GM20000 (cell line): Measurements from ENCODE around the gene SIL1.

ENCODE experiments used
- DNase-seq: peaks from one replicate; pipeline ENCODE4 v3.0.0; 2012; ENCODE audit warnings: low spot score
- TF ChIP-seq, protein P1 (sequence below): IDR thresholded peaks from 2 replicates; pipeline ENCODE4 v1.5.1; 2012; ENCODE audit warnings: mild to moderate bottlenecking, control low read depth; ENCODE audit errors: extremely low read depth, missing control alignments

SIL1 gene

GRCh38 chr5:138974227-138975063, 223.7 kb downstream of the SIL1 start:
- TF ChIP-seq, protein P1, sequence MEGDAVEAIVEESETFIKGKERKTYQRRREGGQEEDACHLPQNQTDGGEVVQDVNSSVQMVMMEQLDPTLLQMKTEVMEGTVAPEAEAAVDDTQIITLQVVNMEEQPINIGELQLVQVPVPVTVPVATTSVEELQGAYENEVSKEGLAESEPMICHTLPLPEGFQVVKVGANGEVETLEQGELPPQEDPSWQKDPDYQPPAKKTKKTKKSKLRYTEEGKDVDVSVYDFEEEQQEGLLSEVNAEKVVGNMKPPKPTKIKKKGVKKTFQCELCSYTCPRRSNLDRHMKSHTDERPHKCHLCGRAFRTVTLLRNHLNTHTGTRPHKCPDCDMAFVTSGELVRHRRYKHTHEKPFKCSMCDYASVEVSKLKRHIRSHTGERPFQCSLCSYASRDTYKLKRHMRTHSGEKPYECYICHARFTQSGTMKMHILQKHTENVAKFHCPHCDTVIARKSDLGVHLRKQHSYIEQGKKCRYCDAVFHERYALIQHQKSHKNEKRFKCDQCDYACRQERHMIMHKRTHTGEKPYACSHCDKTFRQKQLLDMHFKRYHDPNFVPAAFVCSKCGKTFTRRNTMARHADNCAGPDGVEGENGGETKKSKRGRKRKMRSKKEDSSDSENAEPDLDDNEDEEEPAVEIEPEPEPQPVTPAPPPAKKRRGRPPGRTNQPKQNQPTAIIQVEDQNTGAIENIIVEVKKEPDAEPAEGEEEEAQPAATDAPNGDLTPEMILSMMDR, result no peak
- DNase-seq, result no peak

GRCh38 chr5:138972836-138973235, 225.3 kb downstream of the SIL1 start:
- no peak for DNase-seq
- TF ChIP-seq, protein P1, result no peak

- TF ChIP-seq, protein P1, result no peak
- DNase-seq, result no peak
Measured at GRCh38 chr5:138972230-138972629, 225.9 kb downstream of the SIL1 start.

DNA sequence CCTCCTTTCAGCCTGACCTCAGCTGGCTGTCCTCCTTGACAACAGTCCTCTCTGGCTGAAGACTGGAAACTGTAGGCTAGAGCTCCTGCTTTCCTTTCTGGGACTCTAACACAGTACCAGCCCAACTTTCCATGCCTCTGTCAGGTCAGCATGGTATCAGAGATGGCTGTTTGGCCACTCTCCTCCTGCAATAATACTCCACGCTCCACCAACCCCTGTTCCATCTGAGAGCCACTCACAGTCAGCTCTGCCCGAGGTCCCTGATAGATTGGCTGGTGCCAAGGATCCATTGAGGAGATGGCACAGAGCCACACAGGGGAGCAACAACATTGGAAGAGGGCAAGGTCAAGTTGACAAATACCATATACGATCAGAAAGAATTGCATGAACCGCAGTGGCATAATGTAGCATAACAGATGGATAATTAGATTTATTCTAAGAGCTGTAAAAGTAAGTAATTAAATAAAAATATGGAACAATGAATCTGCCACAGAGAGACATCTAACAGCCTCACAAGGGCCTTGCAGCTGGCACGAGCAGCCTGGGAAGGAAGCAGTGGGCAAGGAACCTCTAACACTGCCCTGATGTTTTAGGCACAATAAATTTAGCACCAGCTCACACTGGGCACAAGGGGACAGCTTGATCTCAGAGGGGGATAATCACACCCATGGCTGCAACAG, 228.7 kb downstream of the SIL1 start:
- TF ChIP-seq, protein P1, result no peak

GRCh38 chr5:138968601-138969000, 229.6 kb downstream of the SIL1 start:
- TF ChIP-seq, protein P1, result no peak

More for the DNA sequence above, 228.7 kb downstream of the SIL1 start:
- no peak for DNase-seq

DNA sequence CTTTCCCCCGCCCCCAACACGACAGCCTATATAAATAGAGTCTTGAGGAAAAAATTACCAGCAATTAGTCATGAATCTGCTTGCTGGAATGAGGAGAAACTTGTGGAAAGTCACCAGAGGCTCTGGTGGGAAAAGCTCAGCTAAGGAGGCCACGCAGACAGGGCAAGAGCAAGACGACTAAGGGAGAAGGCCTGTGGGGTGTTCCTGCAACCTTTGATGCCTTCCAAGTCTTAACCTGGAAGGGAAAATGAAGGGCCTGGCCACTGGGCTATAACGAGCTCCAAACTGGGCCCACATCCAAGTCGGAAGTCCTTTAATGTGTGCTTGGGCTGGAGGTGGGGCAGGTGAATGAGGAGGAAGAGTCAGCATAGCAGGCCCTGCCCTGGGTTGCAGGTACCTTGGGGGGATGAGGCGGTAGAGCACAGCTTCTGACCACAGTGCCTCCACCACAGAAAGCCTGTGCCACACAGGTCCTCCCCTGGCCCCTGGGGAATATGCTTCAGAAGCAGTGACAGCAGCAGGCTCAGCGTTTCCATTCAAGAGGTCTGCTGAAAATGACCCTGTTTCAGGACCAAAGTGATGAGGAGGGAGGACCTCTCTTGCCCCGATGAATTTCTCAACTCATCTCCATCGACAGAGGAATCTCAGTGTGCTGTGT, 230.2 kb downstream of the SIL1 start:
- no peak for DNase-seq
- TF ChIP-seq, protein P1, result no peak

More at GRCh38 chr5:138968601-138969000, 229.6 kb downstream of the SIL1 start:
- DNase-seq, result no peak
